SK-N-SH treated with all-trans-retinoic acid at 6 μM for 48 hours (cell line): ENCODE measurements around the gene CYP1A2.
"Not testable (repeated sequence)": the region's sequence is repeated elsewhere in the genome, so short reads cannot be mapped to it uniquely, and the experiment has no call there.

ENCODE experiments used
- ATAC-seq: fragments of 200-7000 bp; cut with Tn5 transposase; 3 replicates; pipeline ENCODE4 v1.9.1; 2020; ENCODE audit warnings: mild to moderate bottlenecking, moderate library complexity
- BACH2 ChIP-seq: fragments of 250-450 bp; sonication (Bioruptor Pico); IDR thresholded peaks from 2 replicates; pipeline ENCODE4 v1.9.0; 2021; ENCODE audit warnings: mild to moderate bottlenecking, borderline replicate concordance
- CREB5 ChIP-seq: fragments of 250-450 bp; sonication (Bioruptor Pico); IDR thresholded peaks from 2 replicates; pipeline ENCODE4 v1.5.1; 2020; ENCODE audit warnings: low read depth, mild to moderate bottlenecking, moderate library complexity
- CSDC2 ChIP-seq: fragments of 250-450 bp; sonication (Bioruptor Pico); IDR thresholded peaks from 2 replicates; pipeline ENCODE4 v1.5.0; 2020; ENCODE audit warnings: mild to moderate bottlenecking, moderate library complexity
- GLIS3 ChIP-seq: fragments of 250-450 bp; sonication (Bioruptor Pico); IDR thresholded peaks from 2 replicates; pipeline ENCODE4 v1.5.0; 2020; ENCODE audit warnings: mild to moderate bottlenecking, moderate library complexity
- ISL1 ChIP-seq: fragments of 250-450 bp; sonication (Bioruptor Pico); IDR thresholded peaks from 2 replicates; pipeline ENCODE4 v2.1.2; 2022; ENCODE audit warnings: mild to moderate bottlenecking, moderate library complexity
- OSR1 ChIP-seq: fragments of 250-450 bp; sonication (Bioruptor Pico); IDR thresholded peaks from 2 replicates; pipeline ENCODE4 v1.8.0; 2022; ENCODE audit warnings: moderate library complexity, mild to moderate bottlenecking, inconsistent platforms
- POU6F1 ChIP-seq: fragments of 250-450 bp; sonication (Bioruptor Pico); IDR thresholded peaks from 2 replicates; pipeline ENCODE4 v1.8.0; 2021; ENCODE audit warnings: low read depth, mild to moderate bottlenecking, moderate library complexity, borderline replicate concordance
- PPARA ChIP-seq: fragments of 250-450 bp; sonication (Bioruptor Pico); IDR thresholded peaks from 2 replicates; pipeline ENCODE4 v1.5.0; 2020; ENCODE audit warnings: mild to moderate bottlenecking, borderline replicate concordance
- RARB ChIP-seq: fragments of 250-450 bp; sonication (Bioruptor Pico); IDR thresholded peaks from 2 replicates; pipeline ENCODE4 v1.8.0; 2021; ENCODE audit warnings: mild to moderate bottlenecking, moderate library complexity
- SNAI2 ChIP-seq: fragments of 250-450 bp; sonication (Bioruptor Pico); IDR thresholded peaks from 2 replicates; pipeline ENCODE4 v1.5.0; 2020; ENCODE audit warnings: mild to moderate bottlenecking, moderate library complexity
- TCF4 ChIP-seq: fragments of 250-450 bp; sonication (Bioruptor Pico); IDR thresholded peaks from 2 replicates; pipeline ENCODE4 v1.8.0; 2021; ENCODE audit warnings: mild to moderate bottlenecking, moderate library complexity, borderline replicate concordance
- TOX ChIP-seq: fragments of 250-450 bp; sonication (Bioruptor Pico); IDR thresholded peaks from 2 replicates; pipeline ENCODE4 v1.8.0; 2021; ENCODE audit warnings: mild to moderate bottlenecking, moderate library complexity, borderline replicate concordance
- ZC3H10 ChIP-seq: fragments of 250-450 bp; sonication (Bioruptor Pico); IDR thresholded peaks from 2 replicates; pipeline ENCODE4 v1.5.1; 2021; ENCODE audit warnings: mild to moderate bottlenecking, moderate library complexity
- ZFP30 ChIP-seq: fragments of 450-650 bp; formaldehyde crosslinking; IDR thresholded peaks from 2 replicates; pipeline ENCODE4 v1.5.0; 2022; ENCODE audit warnings: mild to moderate bottlenecking, moderate library complexity
- ZNF565 ChIP-seq: fragments of 450-650 bp; formaldehyde crosslinking; conservative IDR thresholded peaks from 2 replicates; pipeline ENCODE4 v1.5.0; 2020; ENCODE audit warnings: low read depth, mild to moderate bottlenecking, moderate library complexity
- ZNF70 ChIP-seq: fragments of 450-650 bp; formaldehyde crosslinking; IDR thresholded peaks from 2 replicates; pipeline ENCODE4 v1.5.0; 2020; ENCODE audit warnings: mild to moderate bottlenecking, moderate library complexity
- ZNF8 ChIP-seq: fragments of 450-650 bp; formaldehyde crosslinking; IDR thresholded peaks from 2 replicates; pipeline ENCODE4 v1.5.0; 2020; ENCODE audit warnings: mild to moderate bottlenecking, moderate library complexity
- TF ChIP-seq, protein P1 (sequence below): fragments of 250-450 bp; sonication (Bioruptor Pico); IDR thresholded peaks from 2 replicates; pipeline ENCODE4 v1.5.1; 2021; ENCODE audit warnings: mild to moderate bottlenecking, moderate library complexity
- TF ChIP-seq, protein P2 (sequence below): fragments of 250-450 bp; sonication (Bioruptor Pico); IDR thresholded peaks from 2 replicates; pipeline ENCODE4 v1.5.0; 2020; ENCODE audit warnings: mild to moderate bottlenecking, moderate library complexity
- TF ChIP-seq, protein P3 (sequence below): fragments of 250-450 bp; sonication (Bioruptor Pico); IDR thresholded peaks from 2 replicates; pipeline ENCODE4 v1.8.0; 2020; ENCODE audit warnings: mild to moderate bottlenecking, moderate library complexity, borderline replicate concordance

The CYP1A2 gene

GRCh38 chr15:74727727-74728126, 20.9 kb upstream of the CYP1A2 start:
- TF ChIP-seq POU6F1 (CRISPR knock-in tag) (no peak), GLIS3 (CRISPR knock-in tag) (no peak), PPARA (CRISPR knock-in tag) (no peak), OSR1 (no peak), CREB5 (CRISPR knock-in tag) (no peak), ZC3H10 (CRISPR knock-in tag) (no peak), ISL1 (CRISPR knock-in tag) (no peak), TCF4 (CRISPR knock-in tag) (no peak), BACH2 (CRISPR knock-in tag) (no peak), SNAI2 (CRISPR knock-in tag) (no peak)
- TF ChIP-seq, protein P1, sequence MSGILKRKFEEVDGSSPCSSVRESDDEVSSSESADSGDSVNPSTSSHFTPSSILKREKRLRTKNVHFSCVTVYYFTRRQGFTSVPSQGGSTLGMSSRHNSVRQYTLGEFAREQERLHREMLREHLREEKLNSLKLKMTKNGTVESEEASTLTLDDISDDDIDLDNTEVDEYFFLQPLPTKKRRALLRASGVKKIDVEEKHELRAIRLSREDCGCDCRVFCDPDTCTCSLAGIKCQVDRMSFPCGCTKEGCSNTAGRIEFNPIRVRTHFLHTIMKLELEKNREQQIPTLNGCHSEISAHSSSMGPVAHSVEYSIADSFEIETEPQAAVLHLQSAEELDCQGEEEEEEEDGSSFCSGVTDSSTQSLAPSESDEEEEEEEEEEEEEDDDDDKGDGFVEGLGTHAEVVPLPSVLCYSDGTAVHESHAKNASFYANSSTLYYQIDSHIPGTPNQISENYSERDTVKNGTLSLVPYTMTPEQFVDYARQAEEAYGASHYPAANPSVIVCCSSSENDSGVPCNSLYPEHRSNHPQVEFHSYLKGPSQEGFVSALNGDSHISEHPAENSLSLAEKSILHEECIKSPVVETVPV (CRISPR knock-in tag): no peak
- no peak for ATAC-seq

DNA sequence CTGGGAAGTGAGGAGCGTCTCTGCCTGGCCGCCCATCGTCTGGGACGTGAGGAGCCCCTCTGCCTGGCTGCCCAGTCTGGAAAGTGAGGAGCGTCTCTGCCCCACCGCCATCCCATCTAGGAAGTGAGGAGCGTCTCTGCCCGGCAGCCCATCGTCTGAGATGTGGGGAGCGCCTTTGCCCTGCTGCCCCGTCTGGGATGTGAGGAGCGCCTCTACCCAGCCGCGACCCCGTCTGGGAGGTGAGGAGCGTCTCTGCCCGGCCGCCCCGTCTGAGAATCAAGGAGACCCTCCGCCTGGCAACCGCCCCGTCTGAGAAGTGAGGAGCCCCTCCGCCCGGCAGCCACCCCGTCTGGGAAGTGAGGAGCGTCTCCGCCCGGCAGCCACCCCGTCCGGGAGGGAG, 19.9 kb upstream of the CYP1A2 start:
- not testable (repeated sequence) for ATAC-seq

GRCh38 chr15:74729372-74729771, 19.3 kb upstream of the CYP1A2 start:
- not testable (repeated sequence) for ATAC-seq

- TF ChIP-seq ZNF565 (CRISPR knock-in tag): no peak
- TF ChIP-seq OSR1: no peak
- TF ChIP-seq ZNF70 (CRISPR knock-in tag): no peak
- no peak for TF ChIP-seq TOX (CRISPR knock-in tag)
- no peak for TF ChIP-seq GLIS3 (CRISPR knock-in tag)
- TF ChIP-seq PPARA (CRISPR knock-in tag): no peak
- TF ChIP-seq BACH2 (CRISPR knock-in tag): no peak
- no peak for TF ChIP-seq RARB (CRISPR knock-in tag)
- TF ChIP-seq, protein P2, sequence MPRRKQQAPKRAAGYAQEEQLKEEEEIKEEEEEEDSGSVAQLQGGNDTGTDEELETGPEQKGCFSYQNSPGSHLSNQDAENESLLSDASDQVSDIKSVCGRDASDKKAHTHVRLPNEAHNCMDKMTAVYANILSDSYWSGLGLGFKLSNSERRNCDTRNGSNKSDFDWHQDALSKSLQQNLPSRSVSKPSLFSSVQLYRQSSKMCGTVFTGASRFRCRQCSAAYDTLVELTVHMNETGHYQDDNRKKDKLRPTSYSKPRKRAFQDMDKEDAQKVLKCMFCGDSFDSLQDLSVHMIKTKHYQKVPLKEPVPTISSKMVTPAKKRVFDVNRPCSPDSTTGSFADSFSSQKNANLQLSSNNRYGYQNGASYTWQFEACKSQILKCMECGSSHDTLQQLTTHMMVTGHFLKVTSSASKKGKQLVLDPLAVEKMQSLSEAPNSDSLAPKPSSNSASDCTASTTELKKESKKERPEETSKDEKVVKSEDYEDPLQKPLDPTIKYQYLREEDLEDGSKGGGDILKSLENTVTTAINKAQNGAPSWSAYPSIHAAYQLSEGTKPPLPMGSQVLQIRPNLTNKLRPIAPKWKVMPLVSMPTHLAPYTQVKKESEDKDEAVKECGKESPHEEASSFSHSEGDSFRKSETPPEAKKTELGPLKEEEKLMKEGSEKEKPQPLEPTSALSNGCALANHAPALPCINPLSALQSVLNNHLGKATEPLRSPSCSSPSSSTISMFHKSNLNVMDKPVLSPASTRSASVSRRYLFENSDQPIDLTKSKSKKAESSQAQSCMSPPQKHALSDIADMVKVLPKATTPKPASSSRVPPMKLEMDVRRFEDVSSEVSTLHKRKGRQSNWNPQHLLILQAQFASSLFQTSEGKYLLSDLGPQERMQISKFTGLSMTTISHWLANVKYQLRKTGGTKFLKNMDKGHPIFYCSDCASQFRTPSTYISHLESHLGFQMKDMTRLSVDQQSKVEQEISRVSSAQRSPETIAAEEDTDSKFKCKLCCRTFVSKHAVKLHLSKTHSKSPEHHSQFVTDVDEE (CRISPR knock-in tag): no peak
- no peak for TF ChIP-seq POU6F1 (CRISPR knock-in tag)
- TF ChIP-seq, protein P1 (CRISPR knock-in tag): no peak
- no peak for TF ChIP-seq CREB5 (CRISPR knock-in tag)
- no peak for TF ChIP-seq CSDC2 (CRISPR knock-in tag)
- TF ChIP-seq, protein P3, sequence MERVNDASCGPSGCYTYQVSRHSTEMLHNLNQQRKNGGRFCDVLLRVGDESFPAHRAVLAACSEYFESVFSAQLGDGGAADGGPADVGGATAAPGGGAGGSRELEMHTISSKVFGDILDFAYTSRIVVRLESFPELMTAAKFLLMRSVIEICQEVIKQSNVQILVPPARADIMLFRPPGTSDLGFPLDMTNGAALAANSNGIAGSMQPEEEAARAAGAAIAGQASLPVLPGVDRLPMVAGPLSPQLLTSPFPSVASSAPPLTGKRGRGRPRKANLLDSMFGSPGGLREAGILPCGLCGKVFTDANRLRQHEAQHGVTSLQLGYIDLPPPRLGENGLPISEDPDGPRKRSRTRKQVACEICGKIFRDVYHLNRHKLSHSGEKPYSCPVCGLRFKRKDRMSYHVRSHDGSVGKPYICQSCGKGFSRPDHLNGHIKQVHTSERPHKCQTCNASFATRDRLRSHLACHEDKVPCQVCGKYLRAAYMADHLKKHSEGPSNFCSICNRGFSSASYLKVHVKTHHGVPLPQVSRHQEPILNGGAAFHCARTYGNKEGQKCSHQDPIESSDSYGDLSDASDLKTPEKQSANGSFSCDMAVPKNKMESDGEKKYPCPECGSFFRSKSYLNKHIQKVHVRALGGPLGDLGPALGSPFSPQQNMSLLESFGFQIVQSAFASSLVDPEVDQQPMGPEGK (CRISPR knock-in tag): no peak
- no peak for TF ChIP-seq ZFP30 (CRISPR knock-in tag)
- no peak for TF ChIP-seq ZNF8 (CRISPR knock-in tag)
- no peak for ATAC-seq
These were observed 17.9 kb upstream of the CYP1A2 start for GRCh38 chr15:74730619-74731316.
